PC-9 (cell line): Measurements from ENCODE around the gene SEC23IP.

Experiments used
- EZH2 ChIP-seq: fragments of 200-600 bp; sonication (generic); IDR thresholded peaks from 2 replicates; pipeline ENCODE4 v1.8.0; 2017; ENCODE audit warnings: antibody characterized with exemption, low read depth
- TF ChIP-seq, protein P1 (sequence below): fragments of 200-600 bp; sonication (generic); conservative IDR thresholded peaks from 2 replicates; pipeline ENCODE4 v1.6.1; 2017; ENCODE audit warnings: mixed run types, antibody characterized with exemption, mild to moderate bottlenecking, moderate library complexity

DNA sequence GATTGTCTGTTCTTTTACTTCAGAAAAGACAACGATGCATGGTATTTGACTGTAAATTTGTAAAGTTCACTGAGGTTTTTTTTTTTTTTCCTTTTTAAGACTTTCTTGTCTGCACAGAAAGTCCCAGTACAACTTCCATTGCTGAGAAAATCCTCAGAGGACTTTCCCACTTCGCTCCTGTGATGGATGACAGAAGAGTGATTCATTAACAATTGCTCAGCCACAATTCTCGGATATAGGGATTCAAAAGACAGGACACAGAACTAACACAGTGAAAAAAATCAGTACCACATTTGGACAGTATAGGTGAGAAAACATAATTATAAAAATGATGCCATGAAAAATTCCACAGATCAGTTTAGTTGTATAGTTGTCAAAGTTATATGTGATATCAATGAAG is 48.0 kb downstream of the SEC23IP start:
- TF ChIP-seq, protein P1, sequence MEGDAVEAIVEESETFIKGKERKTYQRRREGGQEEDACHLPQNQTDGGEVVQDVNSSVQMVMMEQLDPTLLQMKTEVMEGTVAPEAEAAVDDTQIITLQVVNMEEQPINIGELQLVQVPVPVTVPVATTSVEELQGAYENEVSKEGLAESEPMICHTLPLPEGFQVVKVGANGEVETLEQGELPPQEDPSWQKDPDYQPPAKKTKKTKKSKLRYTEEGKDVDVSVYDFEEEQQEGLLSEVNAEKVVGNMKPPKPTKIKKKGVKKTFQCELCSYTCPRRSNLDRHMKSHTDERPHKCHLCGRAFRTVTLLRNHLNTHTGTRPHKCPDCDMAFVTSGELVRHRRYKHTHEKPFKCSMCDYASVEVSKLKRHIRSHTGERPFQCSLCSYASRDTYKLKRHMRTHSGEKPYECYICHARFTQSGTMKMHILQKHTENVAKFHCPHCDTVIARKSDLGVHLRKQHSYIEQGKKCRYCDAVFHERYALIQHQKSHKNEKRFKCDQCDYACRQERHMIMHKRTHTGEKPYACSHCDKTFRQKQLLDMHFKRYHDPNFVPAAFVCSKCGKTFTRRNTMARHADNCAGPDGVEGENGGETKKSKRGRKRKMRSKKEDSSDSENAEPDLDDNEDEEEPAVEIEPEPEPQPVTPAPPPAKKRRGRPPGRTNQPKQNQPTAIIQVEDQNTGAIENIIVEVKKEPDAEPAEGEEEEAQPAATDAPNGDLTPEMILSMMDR: no peak
- no peak for TF ChIP-seq EZH2
